HG03060 (cell line): ENCODE results near the gene IGF1.

ENCODE experiments used
- ATAC-seq: cut with Tn5 transposase; IDR thresholded peaks from one replicate; pipeline ENCODE4 v1.9.1; 2021; ENCODE audit warnings: low read depth, moderate number of reproducible peaks; ENCODE audit not compliant: unreplicated experiment

IGF1 gene

DNA sequence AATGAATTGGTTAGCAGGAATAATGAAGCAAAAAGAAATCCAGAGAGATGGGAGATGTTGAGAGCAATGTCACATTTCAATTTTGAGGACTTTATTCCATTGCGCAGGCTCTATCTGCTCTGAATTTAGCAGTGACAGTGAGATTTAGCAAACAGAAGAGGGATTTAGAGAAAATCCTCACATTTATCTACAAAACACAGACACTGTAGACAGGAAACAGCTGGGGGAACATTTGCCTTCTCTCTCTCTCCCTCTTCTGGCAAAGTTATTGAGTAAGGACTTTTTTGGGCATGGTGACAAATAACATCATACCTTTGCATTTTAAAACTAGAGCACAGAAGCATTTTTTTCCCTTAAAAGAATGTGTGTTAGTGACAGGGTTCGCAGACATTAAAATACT is at the start of gene IGF1:
TSS of gene IGF1 (minus strand) at position 158 of the 400 bp plus-strand sequence. CDS start 182 bp downstream, outside the sequence.
- no peak for ATAC-seq

- ATAC-seq, result no peak
Measured at GRCh38 chr12:102528111-102528510, 47.7 kb upstream of the IGF1 start.

- no peak for ATAC-seq
Measured at GRCh38 chr12:102527171-102527720, 46.9 kb upstream of the IGF1 start.

- no peak for ATAC-seq
Measured at GRCh38 chr12:102526656-102527055, 46.3 kb upstream of the IGF1 start.

- no peak for ATAC-seq
Measured at GRCh38 chr12:102522768-102523167, 42.4 kb upstream of the IGF1 start.

- ATAC-seq, result no peak
Measured at GRCh38 chr12:102521662-102522277, 41.4 kb upstream of the IGF1 start.

DNA sequence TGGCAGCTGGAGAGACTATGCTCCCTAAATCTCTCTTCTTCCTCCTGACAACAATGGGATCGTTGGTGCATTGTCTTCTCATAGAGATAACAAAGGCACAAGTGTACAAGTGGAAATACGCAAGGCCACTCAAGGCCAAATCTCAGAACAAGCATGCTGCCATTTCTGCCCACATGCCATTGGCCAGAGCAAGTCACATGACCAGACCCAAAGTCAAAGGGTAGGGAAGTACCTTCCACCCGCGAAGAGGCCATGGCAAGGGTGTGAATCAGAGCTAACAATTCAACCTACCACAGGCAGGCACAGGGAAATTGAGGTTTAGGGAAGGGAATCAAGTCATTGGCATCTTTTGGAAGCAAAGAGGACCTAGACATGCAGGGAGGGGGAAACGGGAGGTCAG is 38.5 kb upstream of the IGF1 start:
- ATAC-seq, result no peak

- ATAC-seq, result no peak
Measured at GRCh38 chr12:102514696-102515095, 34.3 kb upstream of the IGF1 start.

DNA sequence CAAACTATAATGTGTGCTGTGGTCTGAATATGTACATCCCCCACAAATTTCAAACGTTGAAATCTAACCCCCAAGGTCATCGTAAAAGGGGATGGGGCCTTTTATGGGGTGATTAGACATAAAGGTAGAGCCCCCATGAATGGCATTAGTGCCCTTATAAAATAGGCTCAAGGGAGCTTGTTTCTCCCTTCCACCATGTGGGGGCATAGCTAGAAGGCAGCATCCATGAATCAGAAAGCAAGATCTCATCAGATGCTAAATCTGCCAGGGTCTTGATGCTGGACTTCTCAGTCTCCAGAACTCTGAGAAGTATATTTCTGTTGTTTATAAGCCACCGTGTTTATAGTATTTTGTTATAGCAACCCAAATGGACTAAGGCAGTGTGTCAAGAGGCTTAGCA is 33.4 kb upstream of the IGF1 start:
- ATAC-seq, result no peak

- ATAC-seq, result no peak
Measured at GRCh38 chr12:102513272-102513671, 32.9 kb upstream of the IGF1 start.

- no peak for ATAC-seq
Measured at GRCh38 chr12:102512523-102512922, 32.2 kb upstream of the IGF1 start.

GRCh38 chr12:102511575-102511974 is 31.2 kb upstream of the IGF1 start:
- ATAC-seq, result no peak

DNA sequence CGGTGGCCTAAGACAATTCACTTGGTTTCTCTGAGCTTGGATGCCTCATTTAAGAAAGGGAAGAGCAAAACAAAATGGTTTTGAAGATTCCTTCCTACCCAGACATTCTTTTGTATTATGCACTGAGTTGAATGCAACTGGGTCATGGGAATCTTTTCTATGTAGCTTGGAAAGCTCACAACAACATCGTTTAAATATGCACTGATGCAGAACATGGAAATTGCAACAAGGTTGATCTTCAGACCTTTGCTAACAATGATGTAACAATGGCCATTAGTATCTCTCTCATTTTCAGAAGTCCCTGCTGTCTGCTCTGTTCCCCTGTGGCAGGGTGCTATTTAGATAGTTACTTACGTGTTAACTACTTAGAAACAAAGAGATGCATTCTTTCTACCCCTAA is 30.1 kb upstream of the IGF1 start:
- no peak for ATAC-seq

DNA sequence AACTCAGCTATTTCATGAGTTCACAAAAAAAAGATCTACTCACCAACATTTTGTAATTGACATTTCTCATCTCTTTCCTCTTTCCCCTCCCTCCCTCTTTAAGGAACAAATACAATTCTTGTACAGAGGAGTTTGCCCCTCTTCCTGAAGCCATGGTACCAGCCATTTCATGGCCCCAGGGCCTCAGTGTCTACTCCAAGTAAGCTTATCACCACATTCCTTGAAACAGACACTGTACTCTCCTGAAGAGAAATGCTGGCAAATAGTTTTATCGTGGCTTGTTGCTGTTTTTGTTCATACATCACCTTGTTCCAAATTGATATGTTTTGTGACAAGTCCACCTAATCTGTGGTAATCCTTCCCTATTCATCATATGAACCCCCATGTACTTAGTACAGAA is 29.7 kb upstream of the IGF1 start:
- no peak for ATAC-seq

- no peak for ATAC-seq
Measured at GRCh38 chr12:102509123-102509626, 28.8 kb upstream of the IGF1 start.

DNA sequence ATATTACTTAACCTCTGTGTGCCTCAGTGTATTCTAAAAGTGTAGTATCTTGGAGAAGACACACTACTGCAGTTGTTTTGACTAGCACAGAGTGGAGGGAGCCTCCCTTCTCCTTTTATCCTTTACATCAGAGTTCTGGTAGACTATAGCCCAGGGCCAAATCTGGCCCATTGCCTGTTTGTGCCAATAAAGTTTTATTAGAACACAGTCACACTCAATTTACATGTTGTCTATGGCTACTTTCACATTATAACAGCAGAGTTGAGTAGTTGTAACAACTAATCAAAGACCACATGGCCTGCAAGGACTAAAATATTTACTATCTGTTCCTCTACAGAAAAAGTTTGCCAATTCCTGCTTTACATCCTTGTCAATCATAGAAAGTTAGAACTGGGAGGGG is 27.7 kb upstream of the IGF1 start:
- no peak for ATAC-seq

- no peak for ATAC-seq
Measured at GRCh38 chr12:102507301-102507700, 26.9 kb upstream of the IGF1 start.

GRCh38 chr12:102504871-102505270 is 24.5 kb upstream of the IGF1 start:
- ATAC-seq, result no peak

- no peak for ATAC-seq
Measured at GRCh38 chr12:102504280-102504679, 23.9 kb upstream of the IGF1 start.

GRCh38 chr12:102503831-102504230 is 23.5 kb upstream of the IGF1 start:
- no peak for ATAC-seq

DNA sequence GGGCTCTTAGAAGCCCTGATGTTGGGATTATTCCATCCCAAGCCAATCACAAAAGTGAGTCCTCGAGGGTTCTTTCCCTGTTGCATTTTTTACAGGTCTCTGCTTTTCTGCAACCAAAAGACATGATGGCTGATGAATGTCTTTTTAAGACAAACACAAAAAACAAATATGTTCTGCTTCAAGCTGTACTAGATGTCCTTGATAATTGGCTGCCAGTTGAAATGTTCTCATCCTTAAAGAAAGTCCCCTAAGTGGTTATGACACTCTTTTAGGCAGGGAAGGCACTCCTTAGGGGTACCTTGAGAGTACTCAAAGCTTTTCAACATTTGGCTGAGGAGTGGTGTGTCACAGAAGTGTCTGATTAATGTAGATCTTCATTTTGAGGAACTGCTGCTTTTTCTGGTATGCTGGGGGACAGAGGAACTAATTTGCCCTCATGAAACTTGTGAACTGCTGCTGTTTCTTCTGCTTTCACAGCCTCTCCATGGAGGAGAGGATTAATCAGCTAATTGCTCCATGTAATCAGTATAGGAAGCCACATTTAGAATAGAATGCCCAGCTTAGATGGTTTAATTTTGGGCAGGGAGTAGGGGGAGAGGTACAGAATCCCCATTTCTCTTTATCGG is 22.8 kb upstream of the IGF1 start:
- ATAC-seq, result no peak

DNA sequence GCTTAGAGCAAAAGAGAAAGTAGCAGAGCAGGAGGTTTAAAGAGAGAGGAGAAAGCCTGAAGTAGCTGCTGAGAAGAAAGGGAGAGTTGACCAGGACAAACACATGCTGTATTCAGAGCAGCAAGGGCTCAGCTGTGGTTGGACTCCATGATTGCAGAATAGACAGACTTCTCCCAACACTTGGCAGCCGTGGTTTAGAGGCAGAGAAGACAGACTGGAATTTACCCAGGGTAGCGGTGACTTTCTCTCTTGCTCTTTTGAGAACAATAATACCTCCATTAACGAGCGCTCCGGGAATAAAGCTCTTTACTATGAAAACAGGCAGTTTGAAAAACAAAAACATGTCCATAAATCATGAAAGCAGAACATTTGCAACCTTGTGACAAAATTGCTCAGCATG is 21.4 kb upstream of the IGF1 start:
- ATAC-seq, result no peak
